ENCODE measurements around the gene METTL21A.

Gene METTL21A

GRCh38 chr2:207625014-207625907, at the start of gene METTL21A:
TSS of gene METTL21A (minus strand) at chr2:207625394. CDS start at chr2:207624375, 1,019 bp downstream.
- Histone ChIP-seq H3K27ac (peak within 1 kb of the TSS; percentile 78 to 94), H3K27me3 (no peaks in the 10 kb centered on the region), H3K4me3 (peak within 1 kb of the TSS; percentile 87 to 98), H3K36me3 (no peaks in the 10 kb centered on the region), H3K4me1 (peaks cover 0 to 38% (median 7%) of the 10 kb centered on the region in 4 donors), H3K9me3 (no peaks in the 10 kb centered on the region)
- peak; percentile 75 to 93 for DNase-seq
- intact Hi-C loops (cut with DNase I; ENCODE audit: low total_unique reads) = loop anchor here (2.0 to 10.0 kb wide), 4 partner anchors 90 to 640 kb away; partner anchors contain the start of genes CCNYL1, CREB1, FZD5 and PIKFYVE
- TF ChIP-seq CTCF (IDR thresholded peaks at IDR 0.05) = peak; percentile 35 to 44

- Histone ChIP-seq H3K4me1 (peaks cover 0 to 15% (median 0%) of the 10 kb centered on the region in 4 donors), H3K9me3 (no peaks in the 10 kb centered on the region), H3K27me3 (no peaks in the 10 kb centered on the region), H3K36me3 (no peaks in the 10 kb centered on the region), H3K27ac (no peak overlapping the region), H3K4me3 (no peak overlapping the region)
- intact Hi-C loops (cut with DNase I; ENCODE audit: low total_unique reads) = no loop called here
- no peak for DNase-seq
- TF ChIP-seq CTCF (IDR thresholded peaks at IDR 0.05) = no peak
Measured at GRCh38 chr2:207674826-207675225, 49.6 kb upstream of the METTL21A start.

- Histone ChIP-seq H3K36me3 (no peaks in the 10 kb centered on the region), H3K4me3 (no peak overlapping the region), H3K4me1 (peaks cover 0 to 15% (median 0%) of the 10 kb centered on the region in 4 donors), H3K27me3 (no peaks in the 10 kb centered on the region), H3K27ac (no peak overlapping the region), H3K9me3 (no peaks in the 10 kb centered on the region)
- no peak for DNase-seq
- intact Hi-C loops (cut with DNase I; ENCODE audit: low total_unique reads) = no loop called here
- no peak for TF ChIP-seq CTCF (IDR thresholded peaks at IDR 0.05)
Measured at GRCh38 chr2:207674266-207674774, 49.1 kb upstream of the METTL21A start.

- Histone ChIP-seq H3K27ac (no peak overlapping the region), H3K9me3 (no peaks in the 10 kb centered on the region), H3K4me3 (no peak overlapping the region), H3K36me3 (no peaks in the 10 kb centered on the region), H3K4me1 (peaks cover 0 to 15% (median 0%) of the 10 kb centered on the region in 4 donors), H3K27me3 (no peaks in the 10 kb centered on the region)
- TF ChIP-seq CTCF (IDR thresholded peaks at IDR 0.05) = no peak
- intact Hi-C loops (cut with DNase I; ENCODE audit: low total_unique reads) = no loop called here
- DNase-seq = no peak
Measured at GRCh38 chr2:207673431-207673830, 48.2 kb upstream of the METTL21A start.

GRCh38 chr2:207670887-207671286, 45.7 kb upstream of the METTL21A start:
- no peak overlapping the region for H3K27ac ChIP-seq
- no peaks in the 10 kb centered on the region for H3K4me1 ChIP-seq
- H3K27me3 ChIP-seq = no peaks in the 10 kb centered on the region
- no peaks in the 10 kb centered on the region for H3K9me3 ChIP-seq
- TF ChIP-seq CTCF (IDR thresholded peaks at IDR 0.05) = no peak
- DNase-seq = no peak
- intact Hi-C loops (cut with DNase I; ENCODE audit: low total_unique reads) = no loop called here
- H3K4me3 ChIP-seq = no peak overlapping the region
- no peaks in the 10 kb centered on the region for H3K36me3 ChIP-seq

All from tibial artery (tissue), 4 donors.